Anterior cingulate cortex (tissue), 58 donors: ENCODE measurements around the gene DBH.

ENCODE experiments used
- DNase-seq, 58 donors: peaks; one replicate each; lab custom pipeline; 2025; lab: John Stamatoyannopoulos, UW

DBH gene

DNA sequence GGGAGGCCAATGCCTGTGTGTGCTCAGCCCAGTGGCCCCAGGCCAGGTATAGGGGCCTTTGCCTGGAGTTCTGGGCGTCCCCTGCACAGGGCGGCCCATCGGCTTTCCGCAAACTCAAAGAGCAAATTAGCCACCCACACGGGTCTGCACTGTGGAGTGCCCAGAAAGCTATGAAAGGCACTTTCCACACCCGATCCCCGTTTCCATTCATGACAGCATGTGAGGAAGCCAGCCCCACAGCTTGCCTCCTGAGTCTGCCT, 5.2 kb downstream of the DBH start:
- DNase-seq: no peak

DNA sequence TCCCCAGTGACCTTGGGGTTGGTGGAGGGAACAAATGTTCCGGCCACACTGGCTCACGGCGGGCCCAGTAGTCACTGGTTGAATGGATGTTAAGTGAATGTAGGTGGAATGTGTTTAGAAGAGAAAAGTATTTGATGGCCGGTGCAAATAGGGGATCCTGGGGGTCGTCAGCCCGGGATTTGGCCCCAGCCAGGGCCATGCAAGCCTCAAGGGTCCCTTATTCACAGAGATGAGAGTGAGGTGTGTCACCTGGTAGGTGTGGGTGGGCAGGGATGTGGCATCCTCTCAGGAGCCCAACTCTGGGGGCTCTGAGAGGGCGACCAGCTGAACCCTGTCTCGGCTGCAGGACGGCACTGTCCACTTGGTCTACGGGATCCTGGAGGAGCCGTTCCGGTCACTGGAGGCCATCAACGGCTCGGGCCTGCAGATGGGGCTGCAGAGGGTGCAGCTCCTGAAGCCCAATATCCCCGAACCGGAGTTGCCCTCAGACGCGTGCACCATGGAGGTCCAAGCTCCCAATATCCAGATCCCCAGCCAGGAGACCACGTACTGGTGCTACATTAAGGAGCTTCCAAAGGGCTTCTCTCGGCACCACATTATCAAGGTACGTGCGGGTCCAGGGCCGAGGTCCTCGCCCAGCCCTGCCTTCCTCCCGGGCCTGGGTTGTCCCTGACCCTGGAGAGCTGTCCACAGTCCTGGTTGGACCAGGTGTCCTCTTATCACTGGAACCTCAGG, 5.9 kb downstream of the DBH start:
- no peak for DNase-seq

DNA sequence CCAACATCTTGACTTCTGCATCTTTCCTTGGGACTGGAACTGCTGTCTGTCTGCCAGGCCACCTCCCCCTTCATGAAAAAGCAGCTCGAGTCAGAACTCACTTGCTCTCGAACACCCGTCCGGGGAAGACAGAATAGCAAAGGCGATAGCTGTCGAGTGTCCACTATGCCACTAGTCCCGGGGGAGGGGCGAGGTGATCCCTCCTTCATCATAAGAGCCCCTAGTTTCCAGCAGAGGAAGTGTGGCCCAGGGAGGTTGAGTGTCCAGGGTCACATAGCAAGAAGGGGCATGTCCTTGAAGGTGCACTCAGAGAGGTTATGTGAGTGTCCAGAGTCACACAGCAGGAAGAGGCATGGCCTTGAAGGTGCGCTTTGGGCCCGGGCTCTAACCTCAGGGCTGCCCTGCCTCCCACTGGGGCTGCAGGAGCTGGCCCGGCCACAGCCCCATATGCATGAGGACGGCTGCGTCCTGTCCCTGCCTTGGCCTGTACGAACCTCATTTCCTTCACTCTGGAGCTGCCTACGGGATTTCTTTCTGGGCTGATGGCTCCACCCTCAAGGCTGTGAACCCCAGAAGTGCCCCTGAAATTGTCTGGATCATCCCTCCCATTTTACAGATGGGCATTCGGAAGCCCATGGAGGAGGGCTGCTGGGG, 6.7 kb downstream of the DBH start:
- DNase-seq: no peak

DNA sequence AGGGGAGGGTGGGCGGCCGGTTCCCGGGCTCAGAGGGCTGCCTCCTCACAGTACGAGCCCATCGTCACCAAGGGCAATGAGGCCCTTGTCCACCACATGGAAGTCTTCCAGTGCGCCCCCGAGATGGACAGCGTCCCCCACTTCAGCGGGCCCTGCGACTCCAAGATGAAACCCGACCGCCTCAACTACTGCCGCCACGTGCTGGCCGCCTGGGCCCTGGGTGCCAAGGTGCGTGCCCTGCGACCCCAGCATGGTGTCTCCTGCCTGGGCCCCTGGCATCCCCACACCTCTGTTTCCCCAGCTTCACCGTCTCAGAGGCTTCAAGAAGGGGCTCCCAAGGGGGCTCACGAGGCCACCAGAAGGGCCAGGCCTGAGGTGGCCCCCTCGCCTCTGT, 7.2 kb downstream of the DBH start:
- no peak for DNase-seq

DNA sequence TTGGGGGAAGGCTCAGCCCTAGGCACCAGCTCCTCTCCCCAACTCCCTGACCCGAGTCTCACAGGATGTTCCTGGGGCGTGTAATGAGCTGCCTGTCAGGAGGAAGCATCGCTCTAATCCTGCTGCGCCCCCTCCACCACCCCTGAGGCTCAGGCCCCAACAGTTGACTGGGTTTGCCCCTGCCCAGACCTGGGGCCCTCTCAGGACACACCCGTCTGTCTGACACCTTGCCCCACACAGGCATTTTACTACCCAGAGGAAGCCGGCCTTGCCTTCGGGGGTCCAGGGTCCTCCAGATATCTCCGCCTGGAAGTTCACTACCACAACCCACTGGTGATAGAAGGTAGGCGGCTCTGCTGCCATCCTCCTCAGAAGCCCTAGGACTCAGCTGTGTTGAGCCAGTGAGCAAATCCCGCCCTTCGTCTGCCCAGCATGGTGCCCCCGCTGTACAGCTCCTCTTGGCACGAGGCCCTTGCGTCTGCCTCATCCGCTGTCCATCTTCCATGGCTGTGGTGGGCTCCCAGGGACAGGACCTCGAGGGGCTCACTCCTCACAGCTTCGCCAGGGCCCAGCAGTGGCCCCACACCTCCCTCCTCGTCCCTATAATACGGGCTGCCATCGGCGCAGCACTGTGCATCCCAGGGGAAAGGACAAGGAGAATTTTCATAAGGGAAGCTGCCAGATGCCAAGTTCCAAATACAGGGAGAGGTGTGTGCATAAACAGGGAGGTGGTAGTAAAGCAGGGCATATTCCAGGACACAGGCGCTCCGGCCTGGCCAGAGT, 8.0 kb downstream of the DBH start:
- DNase-seq: no peak

DNA sequence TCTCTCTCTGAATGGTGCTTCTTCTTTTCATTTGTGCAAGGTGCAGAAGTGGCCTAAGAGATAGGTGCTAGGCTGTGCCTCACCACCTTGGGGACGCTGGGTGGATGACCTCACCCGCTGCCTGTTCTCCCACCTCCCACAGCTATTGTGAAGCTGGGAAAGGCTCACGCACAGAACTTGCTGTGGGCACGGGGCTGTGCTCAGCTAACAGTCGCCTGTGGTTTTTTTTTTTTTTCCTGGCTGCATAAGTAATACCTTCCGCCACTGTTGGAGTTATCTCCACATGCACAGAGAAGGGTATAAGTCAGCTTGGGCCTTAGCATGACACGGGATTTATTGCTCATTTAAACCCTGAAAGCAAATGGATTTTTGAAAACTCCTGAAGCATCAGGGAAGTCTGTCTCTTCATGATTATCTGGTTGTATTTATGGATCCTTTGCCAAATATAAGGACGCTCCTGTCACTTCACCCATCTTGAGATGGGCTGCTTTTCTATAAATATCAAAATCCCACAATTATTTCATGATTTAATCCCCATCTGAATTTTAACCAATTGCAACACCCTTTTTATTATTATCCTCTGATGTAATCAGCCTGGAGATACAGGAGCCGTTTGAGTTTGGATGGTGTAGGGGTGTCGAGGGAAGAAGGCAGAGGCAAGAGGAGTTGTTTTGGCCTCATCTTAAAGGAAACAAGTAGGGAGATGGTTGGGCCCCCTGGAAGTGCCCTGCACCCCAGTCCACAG, 9.0 kb downstream of the DBH start:
- DNase-seq: no peak

DNA sequence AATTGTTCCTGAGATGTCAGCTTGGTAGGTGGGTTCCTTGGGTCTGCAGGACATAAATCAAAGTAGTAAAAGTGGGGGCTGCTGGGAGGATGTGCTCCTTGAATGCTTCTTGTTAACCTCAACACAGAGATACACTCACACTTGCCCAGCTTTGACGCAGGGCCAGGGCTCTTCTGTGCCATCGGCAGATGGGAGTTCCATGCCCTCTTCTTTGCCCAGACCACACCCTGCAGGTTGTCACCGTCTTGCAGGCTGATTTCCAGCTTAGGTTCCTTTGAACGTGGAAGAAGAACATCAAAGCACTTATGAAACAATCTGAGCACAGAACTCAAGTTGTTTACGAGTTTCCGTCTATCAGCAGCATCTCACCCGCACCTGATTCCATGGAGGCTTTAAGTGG, 11.0 kb downstream of the DBH start:
- no peak for DNase-seq

DNA sequence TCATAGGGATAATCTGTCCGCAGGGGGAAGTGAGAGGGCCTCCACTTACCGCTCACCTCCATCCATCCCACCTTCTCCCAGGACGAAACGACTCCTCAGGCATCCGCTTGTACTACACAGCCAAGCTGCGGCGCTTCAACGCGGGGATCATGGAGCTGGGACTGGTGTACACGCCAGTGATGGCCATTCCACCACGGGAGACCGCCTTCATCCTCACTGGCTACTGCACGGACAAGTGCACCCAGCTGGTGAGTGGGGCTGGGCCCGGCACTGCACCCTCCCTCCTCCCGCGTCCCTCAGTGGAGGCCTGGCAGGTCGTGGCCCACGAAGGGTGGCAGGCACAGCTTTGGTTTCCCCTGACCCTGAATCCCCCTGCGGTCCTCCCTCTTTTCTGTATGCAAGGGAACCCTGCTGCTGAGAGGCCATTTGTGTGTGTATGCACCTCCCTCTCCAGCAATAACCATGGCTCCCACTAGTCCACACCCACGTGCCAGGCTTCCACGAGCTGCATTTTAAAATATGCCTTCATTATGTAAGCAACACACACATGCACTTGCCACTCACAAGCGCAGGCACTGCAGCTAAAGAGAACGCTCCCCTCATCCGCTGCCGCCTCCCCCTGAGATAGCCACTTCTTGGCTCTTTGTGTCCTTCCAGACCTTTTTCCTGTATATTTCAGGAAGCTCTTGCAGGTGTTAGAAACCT, 11.8 kb downstream of the DBH start:
- peak in 21 of 58 donors; percentile 6 to 68 (median 25) for DNase-seq

DNA sequence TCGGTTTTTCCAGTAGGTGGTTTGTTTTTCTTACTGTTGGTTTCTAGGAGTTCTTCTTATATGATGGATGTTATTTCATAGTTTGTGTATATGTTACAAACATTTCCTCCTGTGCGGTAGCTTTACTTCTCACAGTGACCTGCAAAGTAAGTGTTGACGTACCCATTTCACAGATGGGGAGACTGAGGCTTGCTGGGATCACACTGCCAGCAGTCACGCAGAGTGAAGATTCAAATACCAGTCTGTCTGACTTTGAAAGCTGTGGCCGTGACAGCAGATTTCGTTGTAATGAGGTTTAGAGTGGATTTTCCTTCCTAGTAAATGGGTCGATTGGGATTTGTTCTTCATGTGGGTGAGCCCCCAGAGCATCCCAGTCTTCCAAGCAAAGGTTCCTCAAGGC, 13.0 kb downstream of the DBH start:
- no peak for DNase-seq

DNA sequence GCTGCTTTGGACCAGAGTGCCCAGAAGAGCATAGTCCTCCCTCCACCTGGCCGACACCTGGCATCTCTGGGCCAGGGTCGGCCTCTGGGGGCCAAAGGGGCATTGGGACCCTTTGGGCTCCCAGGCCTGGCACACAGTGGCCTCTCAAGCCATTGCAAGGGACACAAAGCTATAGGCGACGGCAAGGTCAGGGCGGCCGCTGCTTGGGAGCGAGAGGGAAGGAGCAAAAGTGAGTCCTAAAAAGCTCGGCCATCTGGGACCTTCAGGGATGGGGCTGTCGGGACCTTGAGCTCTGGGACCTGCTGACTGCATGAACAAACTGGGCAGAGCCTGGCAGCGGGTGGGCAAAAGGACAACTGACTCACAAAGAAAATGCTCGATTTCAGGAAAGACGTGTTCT, 13.9 kb downstream of the DBH start:
- DNase-seq: no peak

DNA sequence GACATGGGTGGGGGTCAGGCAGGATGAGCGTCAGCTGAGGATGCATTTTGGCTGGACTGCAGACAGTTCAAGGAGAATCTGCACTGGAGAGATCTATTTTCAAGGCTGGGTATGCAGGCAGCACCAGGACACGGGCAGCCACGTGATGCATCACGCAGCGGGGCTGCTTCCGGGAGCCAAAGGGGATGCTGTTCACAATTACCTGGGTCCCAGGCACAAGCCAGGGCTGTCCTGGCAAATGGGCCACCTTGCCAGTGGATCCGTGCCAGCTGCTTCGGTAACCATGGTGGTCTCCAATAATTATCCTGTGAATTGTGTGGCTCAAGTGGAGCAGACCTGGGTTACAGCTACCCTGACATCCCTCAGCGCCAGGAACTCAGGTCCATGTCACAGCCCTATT, 17.5 kb downstream of the DBH start:
- DNase-seq: no peak

DNA sequence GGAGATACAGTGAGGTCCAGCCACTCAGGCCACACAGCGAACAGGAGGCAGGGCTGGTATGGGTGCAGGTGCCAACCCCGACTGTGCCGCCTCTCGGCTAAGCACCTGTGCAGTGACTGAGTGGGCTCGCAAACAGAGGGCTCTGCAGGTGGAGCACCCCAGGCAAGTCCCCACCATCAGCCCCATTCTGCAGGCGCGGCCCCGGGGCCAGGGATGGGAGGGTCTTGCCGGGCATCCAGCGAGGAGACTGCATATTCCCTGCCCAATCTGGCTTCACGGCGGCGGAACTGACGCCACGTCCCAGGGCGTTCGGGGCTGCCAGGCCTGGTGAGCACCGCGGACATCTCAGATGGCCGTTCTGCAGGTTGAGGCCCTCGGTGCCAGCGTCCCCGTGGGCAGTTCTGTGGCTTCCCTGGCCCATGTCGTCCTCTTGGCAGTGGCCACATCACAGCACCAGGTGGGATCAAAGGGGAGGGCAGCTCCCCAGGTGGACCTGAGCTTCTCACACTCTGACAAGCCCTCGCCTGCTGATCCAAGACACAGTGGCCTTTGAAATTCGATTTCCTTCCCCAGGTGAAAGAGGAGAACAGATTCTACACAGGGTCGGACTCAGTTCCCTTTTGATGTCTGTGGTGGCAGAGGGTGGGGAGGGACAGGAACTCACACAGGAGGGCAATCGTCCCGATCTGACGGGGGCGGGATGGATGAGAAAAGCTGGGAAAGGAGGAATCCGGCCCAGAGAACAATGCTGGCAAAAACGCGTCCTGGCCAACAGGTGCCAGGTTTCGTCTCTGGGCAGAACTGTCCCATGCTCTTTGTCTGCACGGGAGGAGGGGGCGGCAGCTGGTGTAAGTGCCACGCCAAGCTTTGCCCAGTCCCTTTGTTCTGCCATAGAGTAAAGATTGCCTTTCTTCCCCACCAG, 18.8 kb downstream of the DBH start:
- no peak for DNase-seq

DNA sequence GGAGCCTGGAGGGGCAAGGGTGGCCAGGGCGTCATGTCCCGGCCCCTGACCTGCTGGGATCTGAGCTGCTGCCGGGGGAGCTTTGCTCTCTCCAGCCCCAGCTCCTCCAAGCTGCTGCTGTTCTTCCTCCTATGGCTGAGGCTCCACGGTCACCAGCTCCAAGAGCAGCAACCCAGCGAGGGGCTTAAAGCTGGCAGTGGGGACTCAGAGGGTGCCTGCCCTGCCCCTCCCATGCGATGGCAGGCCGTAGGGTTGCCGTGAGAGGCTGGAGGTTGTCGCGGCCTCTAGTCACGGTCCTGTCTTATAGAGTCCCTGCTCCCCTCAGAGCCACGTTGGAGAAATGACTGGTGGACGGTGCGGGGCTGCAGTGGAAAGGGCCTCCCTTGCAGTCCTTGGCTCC, 19.5 kb downstream of the DBH start:
- no peak for DNase-seq

DNA sequence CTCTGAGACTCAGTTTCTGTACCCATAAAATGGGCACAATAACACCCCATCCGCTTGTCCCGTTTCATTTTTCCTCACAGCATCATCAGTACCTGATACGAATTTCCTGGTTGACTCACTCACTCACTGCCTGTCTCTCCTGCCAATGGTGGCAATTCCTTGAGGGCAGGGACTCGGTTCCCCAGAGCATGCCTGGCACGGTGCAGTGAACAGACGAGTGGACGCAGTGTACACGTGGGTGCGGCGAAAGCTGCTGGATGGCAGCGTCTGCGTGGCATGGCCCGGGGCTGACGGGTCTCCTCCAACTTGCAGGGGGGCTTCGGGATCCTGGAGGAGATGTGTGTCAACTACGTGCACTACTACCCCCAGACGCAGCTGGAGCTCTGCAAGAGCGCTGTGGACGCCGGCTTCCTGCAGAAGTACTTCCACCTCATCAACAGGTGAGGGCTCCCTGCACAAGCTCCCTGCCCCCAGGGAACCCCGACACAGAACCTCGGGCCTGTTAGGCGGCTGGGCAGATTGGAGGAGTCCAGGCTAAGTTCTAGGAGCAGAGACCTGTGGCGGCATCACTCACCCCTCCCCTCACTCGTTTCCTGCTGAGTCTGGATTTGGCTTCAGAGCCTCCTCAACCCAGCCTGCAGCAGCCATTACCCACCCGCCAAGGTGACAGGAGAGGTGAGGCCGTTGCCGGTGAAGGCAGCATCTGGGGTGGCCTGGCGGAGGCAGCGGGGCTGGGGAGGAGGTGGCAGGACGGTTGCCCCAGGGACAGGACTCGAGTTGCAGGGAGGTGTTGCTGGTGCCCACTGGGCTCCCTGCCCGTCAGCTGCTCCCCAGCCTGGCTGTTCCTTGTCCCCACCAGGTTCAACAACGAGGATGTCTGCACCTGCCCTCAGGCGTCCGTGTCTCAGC, 20.3 kb downstream of the DBH start:
- DNase-seq: no peak

DNA sequence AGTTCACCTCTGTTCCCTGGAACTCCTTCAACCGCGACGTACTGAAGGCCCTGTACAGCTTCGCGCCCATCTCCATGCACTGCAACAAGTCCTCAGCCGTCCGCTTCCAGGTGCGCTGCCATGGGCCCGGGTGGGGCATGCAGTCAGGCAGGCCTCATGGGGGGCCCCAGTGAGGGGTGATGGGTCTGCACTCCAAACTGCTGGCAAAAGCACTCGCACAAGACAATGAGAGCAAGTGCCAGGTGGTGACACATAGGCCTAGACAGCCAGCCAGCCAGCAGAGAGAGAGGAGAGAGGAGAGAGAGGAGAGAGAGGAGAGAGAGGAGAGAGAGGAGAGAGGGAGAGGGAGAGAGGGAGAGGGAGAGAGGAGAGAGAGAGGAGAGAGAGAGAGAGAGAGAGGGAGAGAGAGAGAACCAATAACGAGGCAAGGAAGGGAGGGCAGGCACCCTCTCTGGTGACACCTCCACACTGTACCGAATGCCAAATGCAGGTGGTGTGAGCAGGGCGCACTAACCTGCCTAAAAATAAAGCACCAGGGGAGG, 21.0 kb downstream of the DBH start:
- DNase-seq: peak in 1 of 58 donors; percentile 14

DNA sequence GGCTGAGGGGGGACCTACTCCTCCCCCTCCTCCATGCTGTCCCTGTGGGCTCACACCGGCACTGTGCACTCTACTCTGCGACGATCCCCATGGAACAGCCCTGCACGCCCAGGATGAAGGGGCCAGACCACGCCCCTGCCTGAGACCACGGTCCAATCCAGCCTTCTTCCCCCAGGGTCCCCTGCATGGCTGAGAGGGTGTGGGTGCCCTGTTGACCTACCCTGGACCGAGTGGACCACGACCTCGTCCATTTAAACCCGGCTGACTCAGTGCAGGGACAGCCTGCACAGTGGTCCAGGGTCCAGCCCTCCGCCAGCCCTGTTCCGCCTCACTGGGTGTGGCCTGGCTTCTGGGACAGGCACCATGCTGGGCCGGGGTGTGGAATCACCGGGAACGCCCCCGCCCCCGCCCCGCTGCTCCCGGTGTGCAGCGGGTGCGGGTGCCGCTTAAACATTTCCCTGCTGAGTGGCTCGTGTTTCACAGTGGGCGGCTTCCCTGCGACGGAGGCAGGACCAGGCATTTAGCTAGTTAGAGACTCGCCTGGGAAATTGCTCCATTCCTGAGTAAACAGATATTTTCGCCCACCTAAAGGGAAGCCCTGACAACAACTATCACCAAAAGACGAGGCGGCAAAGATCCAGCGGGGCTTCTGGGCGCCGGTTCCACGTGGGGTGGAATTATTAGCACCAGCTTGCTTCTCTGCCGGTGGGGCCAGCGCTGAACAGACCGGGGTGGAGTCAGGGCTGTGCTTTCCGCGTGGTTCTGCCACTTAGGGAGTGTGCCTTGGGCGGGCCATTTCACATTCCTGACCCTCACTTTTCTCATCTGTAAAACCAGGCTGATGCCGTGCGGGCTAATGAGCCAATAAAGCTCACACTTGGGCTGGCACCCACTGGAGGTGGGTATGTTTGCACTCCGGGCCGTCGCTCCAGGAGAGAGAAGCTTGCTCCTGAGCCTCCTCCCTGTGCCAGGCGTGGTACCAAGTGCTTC, 22.6 kb downstream of the DBH start:
- peak in 21 of 58 donors; percentile 9 to 73 (median 38) for DNase-seq

DNA sequence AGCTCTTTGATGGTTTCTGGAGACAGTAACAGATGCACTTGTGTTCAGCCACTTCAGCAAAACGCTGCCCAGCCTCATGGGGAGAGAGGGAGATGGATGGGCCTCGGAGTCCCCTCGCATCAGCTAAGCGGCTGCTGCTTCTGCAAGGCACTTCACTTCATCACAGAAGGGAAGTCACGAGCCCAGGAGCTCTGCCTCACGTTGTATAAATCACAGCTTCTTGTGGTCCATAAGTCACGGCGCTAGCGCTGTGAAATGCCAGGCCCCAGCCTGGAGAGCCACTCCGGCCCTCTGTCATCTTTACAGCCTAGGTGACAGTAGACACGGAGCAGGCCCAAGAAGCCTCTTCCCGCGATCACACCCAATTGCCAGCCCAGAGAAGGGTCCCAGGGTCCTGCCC, 23.4 kb downstream of the DBH start:
- DNase-seq: no peak
